GM23248 (cell line): ENCODE results near the gene OSBP2. TPM values are rescaled to one million over a fixed set of nuclear protein-coding genes. Genes with fewer than 3 reads are reported as not detected.

Experiments
- DNase-seq: peaks from one replicate; pipeline ENCODE4 v3.0.0-alpha.2; 2015
- H2AFZ ChIP-seq: fragments of 200-600 bp; sonication (generic); 2 replicates; pipeline ENCODE4 v1.6.1; 2016; ENCODE audit warnings: antibody characterized with exemption
- H3F3A ChIP-seq: fragments of 200-600 bp; sonication (generic); 2 replicates; pipeline ENCODE4 v1.6.1; 2016; ENCODE audit warnings: mild to moderate bottlenecking, antibody characterized with exemption, mixed run types; ENCODE audit not compliant: insufficient read depth
- H3K27ac ChIP-seq: fragments of 200-600 bp; sonication (generic); 2 replicates; pipeline ENCODE4 v1.5.1; 2016; ENCODE audit warnings: mild to moderate bottlenecking
- H3K27me3 ChIP-seq: fragments of 200-600 bp; sonication (generic); replicated peaks from 2 replicates; pipeline ENCODE4 v1.6.1; 2016; ENCODE audit warnings: mild to moderate bottlenecking; ENCODE audit not compliant: insufficient read depth
- H3K36me3 ChIP-seq: fragments of 200-600 bp; sonication (generic); 2 replicates; pipeline ENCODE4 v1.6.1; 2016; ENCODE audit warnings: low read depth, mild to moderate bottlenecking
- H3K4me1 ChIP-seq: fragments of 200-600 bp; sonication (generic); 2 replicates; pipeline ENCODE4 v1.6.1; 2016; ENCODE audit warnings: mild to moderate bottlenecking; ENCODE audit not compliant: insufficient read depth
- H3K4me2 ChIP-seq: fragments of 200-600 bp; sonication (generic); one replicate; pipeline ENCODE4 v1.6.1; 2016; ENCODE audit warnings: mild to moderate bottlenecking; ENCODE audit not compliant: unreplicated experiment
- H3K4me3 ChIP-seq: fragments of 200-600 bp; sonication (generic); 2 replicates; pipeline ENCODE4 v1.5.1; 2016; ENCODE audit warnings: mild to moderate bottlenecking
- H3K79me2 ChIP-seq: fragments of 200-600 bp; sonication (generic); 2 replicates; pipeline ENCODE4 v1.6.1; 2016; ENCODE audit warnings: mild to moderate bottlenecking; ENCODE audit not compliant: insufficient read depth
- H3K9ac ChIP-seq: fragments of 200-600 bp; sonication (generic); 2 replicates; pipeline ENCODE4 v1.6.1; 2016; ENCODE audit warnings: mild to moderate bottlenecking
- H3K9me2 ChIP-seq: fragments of 200-600 bp; sonication (generic); 2 replicates; pipeline ENCODE4 v1.6.1; 2016; ENCODE audit warnings: mixed run types, mild to moderate bottlenecking, moderate library complexity; ENCODE audit not compliant: insufficient read depth
- H3K9me3 ChIP-seq: fragments of 200-600 bp; sonication (generic); one replicate; pipeline ENCODE4 v1.6.1; 2017; ENCODE audit warnings: low read depth
- H4K20me1 ChIP-seq: fragments of 200-600 bp; sonication (generic); 2 replicates; pipeline ENCODE4 v1.6.0; 2016; ENCODE audit not compliant: insufficient read depth
- EZH2 ChIP-seq: fragments of 200-600 bp; sonication (generic); IDR thresholded peaks from 2 replicates; pipeline ENCODE4 v1.6.1; 2018; ENCODE audit warnings: antibody characterized with exemption, mild to moderate bottlenecking; ENCODE audit not compliant: insufficient read depth, poor library complexity, severe bottlenecking
- EZH2phosphoT487 ChIP-seq: fragments of 200-600 bp; sonication (generic); IDR thresholded peaks from 2 replicates; pipeline ENCODE4 v1.6.1; 2018; ENCODE audit warnings: antibody characterized with exemption, moderate library complexity, mild to moderate bottlenecking, low read depth; ENCODE audit not compliant: insufficient read depth
- WGBS, 2 experiments: methylation state at CpG; one replicate each; pipeline ENCODE4 v1.1.6; 2015 to 2017; ENCODE audit warnings: low lambda C conversion rate in 2 of 2, low coverage in 1 of 2; ENCODE audit errors: missing lambda C conversion rate in 2 of 2; 5-methylcytosine and 5-hydroxymethylcytosine counted together
- in situ Hi-C: fragments of 300-500 bp; cut with MboI; formaldehyde crosslinking; loops from 2 replicates; pipeline ENCODE4 v1.15.0; 2020
- polyA plus RNA-seq: library from polyadenylated mRNA; unstranded; fragments of >200 nt; fragmentation: Nextera tagmentation; extraction: Ambion mirVana; gene quantifications from 2 replicates; pipeline ENCODE4 v1.2.1, GENCODE V29; 2016
- total RNA-seq: library from RNA; depleted of rRNA; stranded (reverse); fragments of >200 nt; shearing (Covaris generic); gene quantifications from 2 replicates; pipeline ENCODE4 v1.2.3, GENCODE V29; 2014

OSBP2 gene
- total and polyA plus RNA-seq, 2 experiments from 2014 or later = 1.1 to 1.3 TPM

DNA sequence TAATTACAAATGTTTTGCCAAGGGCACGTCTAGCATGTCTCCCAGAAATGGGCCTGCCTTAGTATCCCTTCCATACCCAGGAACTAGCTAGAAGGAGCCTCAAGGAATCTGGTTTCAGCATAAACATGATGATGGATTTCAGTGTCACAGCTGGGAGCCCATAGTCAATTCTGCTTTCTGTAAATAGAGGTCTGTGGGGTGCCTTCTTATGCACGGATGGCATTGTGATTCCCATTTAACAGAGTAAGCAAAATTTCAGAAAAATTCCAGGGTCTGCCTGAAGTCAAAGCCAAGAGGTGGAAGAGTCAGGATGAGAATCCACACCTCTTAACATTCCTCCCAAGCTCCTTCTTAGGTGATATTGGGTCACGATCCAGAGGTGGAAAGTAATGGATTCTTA lies 39.1 kb upstream of the OSBP2 start:
- Histone ChIP-seq H3K9ac (no peak overlapping the region), H4K20me1 (no peaks in the 10 kb centered on the region), H3F3A (no peaks in the 10 kb centered on the region), H3K9me2 (no peaks in the 10 kb centered on the region), H3K79me2 (no peaks in the 10 kb centered on the region; the same call in 1 of the 2 replicates), H3K27me3 (no peaks in the 10 kb centered on the region), H2AFZ (no peak overlapping the region), H3K9me3 (no peaks in the 10 kb centered on the region), H3K4me1 (no peaks in the 10 kb centered on the region), H3K36me3 (no peaks in the 10 kb centered on the region), H3K4me2 (no peak overlapping the region), H3K4me3 (no peak overlapping the region), H3K27ac (no peak overlapping the region)
- TF ChIP-seq EZH2 (no peak), EZH2phosphoT487 (no peak)
- in situ Hi-C loops = no loop called here
- WGBS, 2 experiments = 71 to 76% methylated on average over 3 of the region's 3 CpGs
- no peak for DNase-seq

DNA sequence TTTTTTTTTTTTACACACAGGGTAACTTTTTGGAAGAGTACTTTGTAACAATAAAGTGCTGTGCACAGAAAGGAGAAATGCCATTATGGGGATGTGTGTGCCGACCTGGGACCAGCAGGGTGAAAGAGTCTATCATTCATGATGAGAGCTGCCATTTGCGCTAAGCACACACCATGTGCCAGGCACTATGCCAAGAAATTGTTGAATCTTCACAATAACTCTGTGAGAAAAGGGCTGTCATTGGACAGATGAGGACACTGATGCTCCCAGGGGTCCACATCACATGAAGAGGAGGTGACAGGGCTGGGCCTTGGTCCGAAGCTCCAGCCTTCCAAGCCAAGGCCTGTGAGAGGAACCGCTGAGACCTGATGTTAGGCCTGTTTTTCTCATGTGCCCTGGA lies 32.6 kb upstream of the OSBP2 start:
- Histone ChIP-seq H3K4me3 (no peak overlapping the region), H3K27ac (no peak overlapping the region), H3K9me2 (no peaks in the 10 kb centered on the region), H2AFZ (no peak overlapping the region), H3K27me3 (no peaks in the 10 kb centered on the region), H3K9ac (no peak overlapping the region), H3K4me1 (no peaks in the 10 kb centered on the region), H3K4me2 (no peak overlapping the region), H3K36me3 (no peaks in the 10 kb centered on the region), H3K9me3 (no peaks in the 10 kb centered on the region), H3F3A (no peaks in the 10 kb centered on the region), H4K20me1 (no peaks in the 10 kb centered on the region), H3K79me2 (peaks cover 5% of the 10 kb centered on the region; the same call in 1 of the 2 replicates)
- DNase-seq = no peak
- WGBS, 2 experiments = 89 to 98% methylated on average over 4 of the region's 4 CpGs
- TF ChIP-seq EZH2 (no peak), EZH2phosphoT487 (no peak)
- in situ Hi-C loops = no loop called here

DNA sequence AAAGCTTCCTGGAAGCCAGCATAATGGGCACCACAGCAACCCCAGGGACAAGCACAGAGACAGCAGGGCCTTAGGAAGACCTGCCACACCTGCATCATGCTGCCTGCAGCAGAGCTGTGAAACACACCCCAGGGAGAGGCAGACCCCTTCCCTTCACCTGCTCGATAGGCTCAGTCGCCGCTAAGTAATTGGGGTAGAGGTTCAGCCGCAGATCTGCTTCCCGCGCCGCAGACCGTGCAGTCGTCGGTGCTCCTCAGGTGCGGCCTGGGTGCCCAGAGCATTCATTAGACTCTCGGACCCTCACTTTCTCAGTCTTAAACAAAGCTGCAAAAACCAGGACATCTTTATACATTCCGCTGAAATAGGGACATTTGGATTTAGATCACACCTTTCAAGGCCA lies 29.9 kb upstream of the OSBP2 start:
- Histone ChIP-seq H3K4me1 (no peaks in the 10 kb centered on the region), H3K9me3 (no peaks in the 10 kb centered on the region), H3K4me3 (no peak overlapping the region), H3F3A (no peaks in the 10 kb centered on the region), H3K36me3 (no peaks in the 10 kb centered on the region), H2AFZ (no peak overlapping the region), H3K27ac (no peak overlapping the region), H3K9ac (no peak overlapping the region), H3K27me3 (no peaks in the 10 kb centered on the region), H3K79me2 (peaks cover 5% of the 10 kb centered on the region; the same call in 1 of the 2 replicates), H3K9me2 (no peaks in the 10 kb centered on the region), H4K20me1 (no peaks in the 10 kb centered on the region), H3K4me2 (no peak overlapping the region)
- WGBS, 2 experiments = 98 to 99% methylated on average over 12 to 13 of the region's 13 CpGs
- TF ChIP-seq EZH2 (no peak), EZH2phosphoT487 (no peak)
- in situ Hi-C loops = no loop called here
- DNase-seq = no peak

DNA sequence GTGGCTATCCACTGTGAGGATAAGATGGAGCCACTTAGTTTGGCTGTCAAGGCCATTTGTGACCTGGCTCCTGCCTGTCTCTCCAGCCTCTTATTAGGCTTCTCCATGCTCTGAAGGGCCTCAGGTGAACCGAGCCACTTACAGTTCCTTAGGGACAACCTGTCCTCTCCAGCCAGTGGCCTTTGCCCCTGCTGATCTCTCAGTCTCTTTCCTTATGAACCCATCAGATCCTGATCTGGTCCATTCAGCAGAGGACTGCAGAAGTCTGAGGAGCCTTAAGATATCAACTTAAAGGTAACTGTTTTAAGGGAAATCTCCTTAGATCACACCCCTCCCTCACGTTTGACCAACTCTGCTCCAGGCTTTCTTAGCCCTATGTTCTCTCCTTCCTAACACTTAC lies 29.4 kb upstream of the OSBP2 start:
- H3K27me3 ChIP-seq = no peaks in the 10 kb centered on the region
- no peak for DNase-seq
- no peaks in the 10 kb centered on the region for H3F3A ChIP-seq
- no peaks in the 10 kb centered on the region for H3K9me3 ChIP-seq
- TF ChIP-seq EZH2 (no peak), EZH2phosphoT487 (no peak)
- H3K4me3 ChIP-seq = no peak overlapping the region
- peaks cover 5% of the 10 kb centered on the region; the same call in 1 of the 2 replicates for H3K79me2 ChIP-seq
- in situ Hi-C loops = no loop called here
- H3K9me2 ChIP-seq = no peaks in the 10 kb centered on the region
- no peaks in the 10 kb centered on the region for H3K36me3 ChIP-seq
- no peaks in the 10 kb centered on the region for H3K4me1 ChIP-seq
- H3K9ac ChIP-seq = no peak overlapping the region
- no peak overlapping the region for H3K27ac ChIP-seq
- H3K4me2 ChIP-seq = no peak overlapping the region
- no peak overlapping the region for H2AFZ ChIP-seq
- H4K20me1 ChIP-seq = no peaks in the 10 kb centered on the region
- 79 to 92% methylated on average over 2 of the region's 2 CpGs for WGBS, 2 experiments

GRCh38 chr22:30665786-30666185 lies 28.9 kb upstream of the OSBP2 start:
- H3K4me3 ChIP-seq = no peak overlapping the region
- 92 to 95% methylated on average over 4 of the region's 4 CpGs for WGBS, 2 experiments

More at GRCh38 chr22:30665786-30666185, 28.9 kb upstream of the OSBP2 start:
- no peak overlapping the region for H2AFZ ChIP-seq
- no peaks in the 10 kb centered on the region for H3F3A ChIP-seq
- no peaks in the 10 kb centered on the region for H3K36me3 ChIP-seq
- no peak for DNase-seq
- no peak overlapping the region for H3K27ac ChIP-seq
- no peaks in the 10 kb centered on the region for H3K27me3 ChIP-seq
- H3K9me3 ChIP-seq = no peaks in the 10 kb centered on the region
- in situ Hi-C loops = no loop called here
- H3K4me2 ChIP-seq = no peak overlapping the region
- peaks cover 5% of the 10 kb centered on the region; the same call in 1 of the 2 replicates for H3K79me2 ChIP-seq
- no peak for TF ChIP-seq EZH2phosphoT487
- no peak for TF ChIP-seq EZH2
- no peaks in the 10 kb centered on the region for H3K9me2 ChIP-seq
- H3K9ac ChIP-seq = no peak overlapping the region
- H4K20me1 ChIP-seq = no peaks in the 10 kb centered on the region
- no peaks in the 10 kb centered on the region for H3K4me1 ChIP-seq
